Measurements from ENCODE around the gene VPS39.
"Not testable (repeated sequence)": the region's sequence is repeated elsewhere in the genome, so short reads cannot be mapped to it uniquely, and the experiment has no call there.

The VPS39 gene, protein sequence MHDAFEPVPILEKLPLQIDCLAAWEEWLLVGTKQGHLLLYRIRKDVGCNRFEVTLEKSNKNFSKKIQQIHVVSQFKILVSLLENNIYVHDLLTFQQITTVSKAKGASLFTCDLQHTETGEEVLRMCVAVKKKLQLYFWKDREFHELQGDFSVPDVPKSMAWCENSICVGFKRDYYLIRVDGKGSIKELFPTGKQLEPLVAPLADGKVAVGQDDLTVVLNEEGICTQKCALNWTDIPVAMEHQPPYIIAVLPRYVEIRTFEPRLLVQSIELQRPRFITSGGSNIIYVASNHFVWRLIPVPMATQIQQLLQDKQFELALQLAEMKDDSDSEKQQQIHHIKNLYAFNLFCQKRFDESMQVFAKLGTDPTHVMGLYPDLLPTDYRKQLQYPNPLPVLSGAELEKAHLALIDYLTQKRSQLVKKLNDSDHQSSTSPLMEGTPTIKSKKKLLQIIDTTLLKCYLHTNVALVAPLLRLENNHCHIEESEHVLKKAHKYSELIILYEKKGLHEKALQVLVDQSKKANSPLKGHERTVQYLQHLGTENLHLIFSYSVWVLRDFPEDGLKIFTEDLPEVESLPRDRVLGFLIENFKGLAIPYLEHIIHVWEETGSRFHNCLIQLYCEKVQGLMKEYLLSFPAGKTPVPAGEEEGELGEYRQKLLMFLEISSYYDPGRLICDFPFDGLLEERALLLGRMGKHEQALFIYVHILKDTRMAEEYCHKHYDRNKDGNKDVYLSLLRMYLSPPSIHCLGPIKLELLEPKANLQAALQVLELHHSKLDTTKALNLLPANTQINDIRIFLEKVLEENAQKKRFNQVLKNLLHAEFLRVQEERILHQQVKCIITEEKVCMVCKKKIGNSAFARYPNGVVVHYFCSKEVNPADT

DNA sequence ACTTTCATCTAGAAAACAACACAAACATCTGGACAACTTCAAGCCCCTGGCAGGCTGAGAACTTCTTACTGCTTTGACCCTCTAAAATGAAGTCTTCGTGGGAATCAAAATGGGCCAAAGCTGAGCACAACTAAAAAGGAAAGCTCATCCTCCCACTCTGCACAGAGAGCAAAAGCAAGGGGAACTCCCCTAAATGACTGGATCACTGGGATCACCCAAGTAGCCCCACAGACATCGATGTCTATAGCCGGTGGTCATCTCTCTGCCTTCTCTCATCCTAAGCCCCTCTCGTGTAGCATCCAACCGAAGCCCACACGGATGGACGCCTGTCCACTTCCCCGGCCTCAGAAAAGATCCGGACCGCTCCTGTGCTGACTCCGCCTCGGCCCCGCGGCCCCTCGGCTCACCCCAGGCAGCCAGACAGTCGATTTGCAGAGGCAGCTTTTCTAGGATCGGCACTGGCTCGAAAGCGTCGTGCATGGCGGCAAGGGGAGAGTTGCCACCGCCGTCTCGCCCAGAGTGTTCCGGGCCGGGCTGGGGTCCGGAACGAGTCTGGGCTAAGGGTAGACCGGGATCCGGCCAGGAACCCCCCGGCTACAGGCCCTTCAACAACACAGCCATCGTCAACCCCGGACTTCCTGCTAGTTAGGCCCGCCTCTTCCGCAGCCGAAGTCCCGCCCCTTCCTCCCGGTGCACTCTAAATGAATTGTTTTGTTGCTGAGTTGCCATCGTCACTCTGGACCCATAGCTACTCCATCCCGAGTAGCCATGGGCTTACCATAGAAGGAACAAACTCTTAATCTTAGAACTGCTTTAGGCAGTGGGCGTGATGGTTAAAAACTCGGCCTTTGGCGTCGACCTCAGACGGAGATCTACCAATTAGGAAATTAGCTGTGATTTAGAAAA is at the start of gene VPS39:
Gene VPS39, minus strand, starts transcription at position 631 of the 906 bp plus-strand sequence. Its CDS starts 151 bp downstream, at position 480.
- DNase-seq (ENCODE audit: low read depth in 2 of 2) = peak; percentile 66 to 83

DNA sequence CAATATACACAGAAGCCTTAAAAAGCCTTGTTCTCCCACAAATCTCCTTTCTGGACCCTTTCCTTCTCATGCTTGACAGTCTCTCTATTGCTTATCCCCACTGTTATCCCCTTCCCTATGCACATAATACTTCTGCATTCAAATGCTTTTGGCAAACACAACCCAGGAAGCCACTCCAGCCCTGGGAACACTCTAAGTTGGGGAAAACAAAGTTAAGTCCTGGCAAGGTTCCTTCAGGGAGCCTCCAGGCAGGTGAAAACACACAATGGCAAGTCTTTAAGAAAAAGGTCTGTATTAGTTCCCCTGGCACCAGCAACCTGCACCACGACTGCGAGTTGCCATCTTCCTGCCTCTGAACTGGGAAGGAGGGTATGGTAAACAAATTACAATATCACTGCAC is 45.2 kb upstream of the VPS39 start:
- no peak for DNase-seq (ENCODE audit: low read depth in 2 of 2)

DNA sequence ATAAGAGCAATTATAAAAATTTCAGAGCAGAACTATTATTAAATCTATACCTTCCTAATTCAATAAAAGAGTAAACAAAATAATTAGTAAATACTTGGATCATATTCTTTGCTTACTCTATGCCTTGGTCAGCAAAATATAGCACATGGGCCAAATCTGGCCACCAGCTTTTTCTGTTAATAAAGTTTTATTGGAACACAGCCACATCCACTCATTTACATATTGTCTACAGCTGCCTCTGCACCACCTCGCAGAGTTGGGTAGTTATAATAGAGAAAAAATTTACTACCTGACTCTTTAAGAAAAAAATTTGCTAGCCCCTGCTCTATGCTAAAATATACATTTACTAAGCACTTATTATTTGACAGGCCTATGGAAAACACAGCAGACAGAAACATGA is 32.7 kb upstream of the VPS39 start:
- no peak for DNase-seq (ENCODE audit: low read depth in 2 of 2)

- no peak for DNase-seq (ENCODE audit: low read depth in 2 of 2)
Measured at GRCh38 chr15:42239528-42240182, 31.6 kb upstream of the VPS39 start.

- no peak for DNase-seq (ENCODE audit: low read depth in 2 of 2)
Measured at GRCh38 chr15:42233107-42233506, 25.0 kb upstream of the VPS39 start.

DNA sequence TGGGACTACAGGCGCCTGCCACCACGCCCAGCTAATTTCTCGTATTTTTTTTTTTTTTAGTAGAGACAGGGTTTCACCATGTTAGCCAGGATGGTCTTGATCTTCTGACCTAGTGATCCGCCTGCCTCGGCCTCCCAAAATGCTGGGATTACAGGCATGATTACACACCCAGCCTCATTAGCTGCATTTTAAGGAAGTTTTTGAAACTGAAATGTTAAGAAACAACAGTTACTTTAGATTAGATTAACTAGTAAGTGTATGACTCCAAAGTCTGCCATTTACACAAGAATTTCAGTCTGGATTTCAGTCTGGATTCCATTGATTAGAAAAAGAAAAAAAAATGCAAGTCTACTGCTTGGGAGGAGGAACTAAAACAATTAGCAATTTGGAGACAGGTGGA is 24.5 kb upstream of the VPS39 start:
- no peak for DNase-seq (ENCODE audit: low read depth in 2 of 2)

DNA sequence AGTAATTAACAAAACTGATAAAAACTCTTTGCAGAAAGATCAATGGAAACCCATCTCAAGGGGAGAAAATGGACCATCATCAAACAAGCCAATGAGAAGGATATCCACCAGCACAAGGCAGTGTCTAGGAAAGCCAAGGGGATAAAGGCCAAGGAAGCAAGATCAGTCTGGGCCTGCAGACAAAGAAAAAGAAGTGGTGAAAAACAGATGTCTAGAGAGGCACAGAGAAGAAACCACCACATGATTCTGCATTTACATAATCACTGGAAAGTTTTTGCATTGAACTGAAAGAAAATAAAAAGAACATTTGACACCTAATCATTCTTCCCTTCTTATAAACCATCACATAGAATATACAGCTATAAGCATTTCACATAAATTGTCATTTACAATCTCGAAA is 23.0 kb upstream of the VPS39 start:
- DNase-seq (ENCODE audit: low read depth in 2 of 2) = no peak

GRCh38 chr15:42228981-42229380 is 20.9 kb upstream of the VPS39 start:
- not testable (repeated sequence) for DNase-seq (ENCODE audit: low read depth in 2 of 2)

GRCh38 chr15:42228036-42228435 is 19.9 kb upstream of the VPS39 start:
- no peak for DNase-seq (ENCODE audit: low read depth in 2 of 2)

DNA sequence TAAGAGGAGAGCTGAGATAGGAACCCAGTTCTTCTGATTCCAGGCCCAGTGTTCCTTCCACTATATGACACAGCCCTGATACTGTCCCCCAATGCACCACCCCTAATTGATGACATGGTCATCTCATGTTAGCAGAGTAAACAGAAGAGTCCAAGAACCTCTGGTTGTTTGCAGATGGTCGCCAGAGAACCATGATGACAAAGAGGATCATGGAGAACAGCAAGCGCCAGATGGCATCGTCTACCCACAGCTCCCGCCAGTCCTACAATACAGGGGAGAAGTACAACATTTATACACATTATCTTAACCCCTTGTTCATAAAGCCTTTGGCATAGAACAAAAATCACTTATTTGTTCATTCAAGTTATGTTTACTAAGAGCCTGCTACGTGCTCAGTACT is 18.5 kb upstream of the VPS39 start:
- DNase-seq (ENCODE audit: low read depth in 2 of 2) = no peak

DNA sequence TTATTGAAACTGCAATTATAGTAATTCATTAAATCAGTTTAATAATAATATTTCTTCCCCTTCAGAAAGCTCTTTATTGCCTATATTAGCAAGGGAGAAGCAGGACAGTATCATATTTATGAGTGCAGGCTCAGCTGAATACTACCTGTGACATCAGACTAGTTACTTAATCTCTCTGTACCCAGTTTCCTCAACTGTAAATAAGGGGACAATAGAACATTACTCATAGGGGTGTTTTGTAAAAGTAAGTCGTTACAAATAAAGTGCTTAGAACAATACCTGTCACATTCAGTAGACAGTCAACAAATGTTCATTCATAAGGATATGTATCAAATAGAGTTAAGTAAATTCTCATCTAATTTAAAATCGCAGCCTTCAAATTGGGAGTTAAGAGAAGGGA is 12.1 kb upstream of the VPS39 start:
- DNase-seq (ENCODE audit: low read depth in 2 of 2) = no peak

DNA sequence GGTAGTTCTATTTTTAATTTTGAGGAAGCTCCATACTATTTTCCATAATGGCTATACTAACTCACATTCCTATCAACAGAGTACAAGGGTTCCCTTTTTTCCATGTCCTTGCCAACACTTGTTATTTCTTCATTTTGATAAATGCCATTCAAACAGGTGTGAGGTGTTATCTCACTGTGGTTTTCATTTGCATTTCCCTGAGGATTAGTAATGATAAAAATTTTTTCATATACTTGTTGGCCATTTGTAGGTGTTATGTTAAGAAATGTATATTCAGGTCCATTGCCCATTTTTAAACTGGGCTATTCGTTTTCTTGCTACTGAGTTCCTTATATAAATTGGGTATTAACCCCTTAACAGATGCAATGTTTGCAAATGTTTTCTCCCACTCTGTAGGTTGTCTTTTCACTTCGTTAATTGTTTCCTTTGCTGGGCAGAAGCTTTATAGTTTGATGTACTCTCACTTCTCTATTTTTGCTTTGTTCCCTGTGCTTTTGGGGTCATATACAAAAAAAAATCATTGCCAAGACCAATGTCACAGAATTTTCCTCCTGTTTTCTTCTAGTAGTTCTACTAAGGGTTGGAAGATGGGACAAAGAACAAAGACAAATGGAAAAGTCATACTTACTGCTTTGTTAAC is 11.0 kb upstream of the VPS39 start:
- DNase-seq (ENCODE audit: low read depth in 2 of 2) = no peak

DNA sequence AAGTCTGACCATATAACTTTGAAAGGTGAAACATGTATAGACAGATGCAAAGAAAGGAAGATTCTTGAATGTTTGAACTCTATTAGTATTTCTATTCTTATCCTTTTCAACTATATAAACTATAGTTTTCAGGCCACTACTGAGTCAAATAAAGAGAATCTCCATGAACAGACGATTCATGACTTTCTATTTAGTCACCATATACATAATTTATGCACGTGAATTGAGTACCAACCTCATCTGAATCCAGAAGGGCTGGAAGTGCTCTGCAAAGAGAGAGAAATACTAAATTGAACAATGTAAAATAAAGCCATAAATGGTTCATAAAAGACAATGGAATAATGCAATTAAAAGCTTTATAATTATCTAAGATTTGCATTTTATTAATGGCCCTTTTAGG is 9.5 kb upstream of the VPS39 start:
- DNase-seq (ENCODE audit: low read depth in 2 of 2) = no peak

GRCh38 chr15:42215913-42216829 is 8.1 kb upstream of the VPS39 start:
- DNase-seq (ENCODE audit: low read depth in 2 of 2) = no peak

GRCh38 chr15:42214600-42214999 is 6.5 kb upstream of the VPS39 start:
- DNase-seq (ENCODE audit: low read depth in 2 of 2) = no peak

- DNase-seq (ENCODE audit: low read depth in 2 of 2) = no peak
Measured at GRCh38 chr15:42213511-42213910, 5.4 kb upstream of the VPS39 start.

DNA sequence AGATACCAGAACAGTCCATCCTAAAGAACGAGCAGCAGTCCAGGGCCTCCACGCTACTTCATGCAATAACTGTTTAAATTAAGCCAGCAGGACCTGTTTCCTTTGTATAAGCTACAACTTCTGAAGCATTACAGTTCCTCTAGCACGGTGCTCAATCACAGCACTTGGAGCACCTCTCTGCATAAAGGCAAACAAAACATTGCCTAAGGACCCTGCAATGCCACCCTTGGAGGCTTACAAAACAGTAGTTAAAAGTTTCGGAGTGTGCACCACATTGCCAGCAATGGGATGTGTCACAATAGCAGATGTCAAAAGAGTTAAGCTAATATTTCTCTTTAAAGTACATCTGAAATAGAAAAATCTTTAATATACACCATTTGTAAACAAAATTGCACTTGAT is 2.6 kb upstream of the VPS39 start:
- no peak for DNase-seq (ENCODE audit: low read depth in 2 of 2)

DNA sequence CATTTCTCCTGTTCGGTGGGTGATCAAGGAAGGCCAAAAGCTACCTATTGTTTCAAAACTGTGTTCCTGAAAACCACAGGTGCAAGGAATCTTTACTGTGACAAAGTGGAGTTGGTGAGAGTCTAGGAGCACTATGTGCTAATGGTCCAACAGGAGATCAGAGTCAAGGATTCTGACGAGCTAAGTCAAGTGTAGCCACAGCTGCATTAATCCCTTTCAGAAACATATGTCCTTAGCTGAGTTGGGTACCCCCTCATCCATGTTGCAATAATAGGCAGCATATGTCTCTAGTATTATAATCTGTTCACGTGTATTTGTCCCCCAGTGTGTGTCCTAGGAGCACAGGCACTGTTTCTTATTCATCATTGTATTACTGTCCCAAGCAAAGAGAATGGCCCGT is 1.7 kb downstream of the VPS39 start:
- DNase-seq (ENCODE audit: low read depth in 2 of 2) = no peak

- DNase-seq (ENCODE audit: low read depth in 2 of 2) = no peak
Measured at GRCh38 chr15:42203891-42204290, 4.2 kb downstream of the VPS39 start.

- DNase-seq (ENCODE audit: low read depth in 2 of 2) = no peak
Measured at GRCh38 chr15:42202653-42203052, 5.5 kb downstream of the VPS39 start.

All from stimulated activated CD4-positive, alpha-beta T cell treated with anti-CD3 and anti-CD28 coated beads, Interleukin-15, amount 100 ng/mL, for 48 hours (primary cell).